GM11168 (cell line): ENCODE results near the gene PIP5K1B.

Experiments used
- in situ Hi-C: fragments of 300-500 bp; cut with MboI; formaldehyde crosslinking; loops from one replicate; pipeline ENCODE4 v1.12.0; 2022; ENCODE audit warnings: low sequenced_read_pairs; ENCODE audit not compliant: unreplicated experiment

PIP5K1B gene

DNA sequence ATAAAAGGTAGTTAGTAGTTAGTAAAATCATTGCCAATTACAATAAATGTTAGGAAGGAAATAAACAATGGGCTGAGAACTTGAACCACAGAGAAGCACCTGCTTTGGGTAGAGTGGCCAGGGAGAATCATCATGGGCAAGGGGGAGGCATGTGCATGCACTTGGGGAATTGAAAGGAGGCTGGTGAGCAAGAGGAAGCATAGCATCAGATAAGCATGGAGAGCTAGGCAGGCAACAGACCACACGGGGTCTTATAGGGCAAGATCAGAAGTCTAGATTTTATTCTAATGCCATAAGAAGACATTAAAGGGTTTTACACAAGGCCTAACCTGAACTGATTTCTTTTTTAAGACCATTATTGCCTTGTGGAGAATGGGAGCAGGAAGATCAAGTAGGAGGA, 93.4 kb downstream of the PIP5K1B start:
- in situ Hi-C loops: no loop called here

DNA sequence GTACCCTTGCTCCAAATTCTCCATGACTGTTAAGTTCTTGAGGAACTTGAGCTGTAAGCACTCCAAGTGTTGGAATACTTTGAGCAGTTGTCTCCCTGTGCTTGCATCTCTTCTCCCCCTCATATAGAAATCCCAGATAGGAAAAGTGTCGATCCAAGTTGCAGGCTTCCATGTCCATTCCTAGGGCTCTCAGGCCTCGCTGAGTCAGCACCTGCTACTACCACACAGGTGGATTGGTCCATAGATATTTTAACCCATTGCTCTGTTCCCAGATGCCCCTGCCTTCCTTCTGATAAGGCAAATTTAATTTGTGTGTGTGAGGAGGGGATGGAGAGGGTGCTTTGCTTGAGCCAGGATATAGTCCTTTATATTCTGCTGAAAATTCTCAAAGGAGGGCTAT, 95.8 kb downstream of the PIP5K1B start:
- in situ Hi-C loops: no loop called here

DNA sequence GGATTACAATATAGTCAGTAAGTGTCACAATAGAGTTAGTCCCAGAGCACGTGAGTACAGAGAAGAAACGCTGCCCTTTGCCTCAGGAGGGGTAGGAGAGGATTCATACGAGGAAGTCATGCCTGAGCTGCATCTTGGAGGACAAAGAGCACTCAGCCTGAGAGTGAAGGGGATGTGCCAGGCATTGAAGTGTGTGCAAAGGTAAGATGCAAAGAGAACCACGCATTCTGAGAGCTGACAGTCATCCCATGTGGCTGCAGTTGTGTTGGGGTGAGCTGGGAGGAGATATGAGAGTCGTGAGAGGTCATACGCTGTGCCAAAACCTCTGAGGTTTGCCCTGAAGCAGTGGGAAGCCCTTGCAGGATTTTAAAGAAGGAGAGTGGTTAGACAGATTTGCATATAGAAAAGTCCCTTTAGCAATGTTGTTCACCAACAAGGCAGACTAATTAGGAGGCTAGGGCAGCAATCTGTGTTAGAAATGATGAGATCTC, 97.5 kb downstream of the PIP5K1B start:
- in situ Hi-C loops: no loop called here

DNA sequence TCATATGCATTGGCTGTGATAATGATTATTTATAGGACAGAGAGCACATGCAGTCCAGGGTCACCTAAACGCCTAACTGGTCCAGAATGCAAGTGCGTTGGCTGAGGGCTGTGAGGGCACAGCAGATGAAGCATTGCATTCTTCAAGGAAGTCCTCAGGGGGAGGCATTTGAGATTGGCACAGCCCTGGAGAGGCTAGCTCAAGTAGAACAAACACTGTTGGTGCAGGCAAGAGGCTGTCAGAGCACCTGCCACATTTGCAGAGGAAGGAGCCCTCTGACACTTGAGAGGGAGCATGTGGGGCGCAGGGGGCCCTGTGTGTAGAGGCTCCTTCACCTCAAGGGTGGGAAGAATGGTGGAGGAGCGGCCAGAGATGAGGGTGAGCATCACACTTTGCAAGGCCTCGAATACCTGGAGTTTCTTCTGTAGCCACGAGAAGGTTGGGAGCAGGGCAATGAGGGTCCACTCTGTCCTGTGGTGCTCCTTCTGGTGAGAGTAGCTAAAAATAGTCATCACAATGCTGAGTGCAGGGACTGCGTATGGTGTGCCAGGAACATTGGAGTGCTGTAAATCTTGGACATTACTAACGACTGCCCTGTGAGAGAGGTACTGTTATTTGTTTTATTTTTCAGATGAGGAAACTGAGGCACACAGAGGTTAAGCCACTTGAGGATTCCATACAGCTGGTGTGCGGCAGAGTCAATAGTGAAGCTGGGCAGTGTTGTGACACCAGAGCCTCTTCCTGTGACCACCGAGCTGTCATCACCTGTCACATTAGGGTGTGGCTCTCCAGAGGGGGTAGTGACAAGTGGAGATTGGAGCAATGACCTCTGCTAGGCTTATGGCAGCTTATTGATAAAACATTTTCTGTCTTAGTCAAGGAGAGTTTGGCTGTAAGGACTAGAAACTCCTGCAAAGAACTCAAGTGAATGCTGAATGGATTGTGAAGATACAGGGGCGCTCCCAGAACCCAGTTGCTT, 100.2 kb downstream of the PIP5K1B start:
- in situ Hi-C loops: no loop called here

DNA sequence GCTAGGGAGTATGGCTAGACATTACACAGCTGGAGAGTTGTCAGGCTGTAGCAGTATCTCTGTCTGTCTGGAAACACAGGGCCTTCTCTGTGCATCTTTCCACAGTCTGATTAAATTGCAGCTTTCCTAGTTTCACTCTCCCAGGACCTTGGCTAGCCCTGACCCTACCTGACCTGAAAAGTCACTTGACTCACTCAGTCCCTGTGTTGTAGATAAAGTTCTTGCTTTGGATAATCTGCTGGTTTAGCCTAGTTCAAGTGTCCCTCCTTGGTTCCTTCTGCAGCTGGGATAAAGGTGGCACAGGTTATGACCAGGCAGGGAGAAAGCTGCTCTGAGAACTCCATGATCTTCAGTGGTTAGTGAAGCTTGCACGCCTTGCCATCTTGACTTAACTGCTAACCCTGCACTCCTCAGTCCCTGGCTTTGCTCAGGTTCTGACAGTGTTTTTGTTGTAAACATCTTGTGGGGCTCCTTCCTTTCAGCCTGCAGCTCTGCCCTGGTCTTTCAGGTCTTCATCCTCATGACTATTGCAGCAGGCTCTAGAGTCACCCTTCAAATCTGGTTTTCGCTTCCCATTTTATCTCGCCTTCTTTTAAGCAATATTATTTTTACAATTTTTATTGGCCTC, 101.0 kb downstream of the PIP5K1B start:
- in situ Hi-C loops: no loop called here

DNA sequence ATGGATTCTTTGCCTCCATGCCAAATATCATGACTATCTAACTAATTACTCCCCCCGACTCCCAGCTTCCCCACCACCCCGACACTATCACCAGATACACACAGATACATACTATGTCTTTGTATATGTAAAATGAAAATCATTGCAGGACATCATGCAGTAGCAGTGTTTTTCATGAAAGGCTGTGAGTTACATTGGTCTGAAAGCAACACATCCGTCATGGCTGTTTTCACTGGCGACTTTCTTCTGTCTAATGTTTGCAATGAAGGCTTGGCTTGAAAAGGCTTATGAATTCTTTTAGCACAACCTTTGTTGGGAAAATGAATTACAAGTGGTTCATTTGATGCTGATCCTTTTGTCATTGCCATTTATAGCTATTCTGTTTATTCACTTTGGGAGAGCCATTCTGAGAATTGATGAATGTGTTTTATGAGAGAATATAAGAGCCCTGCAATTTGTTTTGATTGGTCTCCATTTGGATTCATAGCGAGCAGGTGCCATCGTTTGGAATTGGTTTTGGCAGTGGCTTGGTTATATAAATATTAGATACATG, 103.4 kb downstream of the PIP5K1B start:
- in situ Hi-C loops: no loop called here

DNA sequence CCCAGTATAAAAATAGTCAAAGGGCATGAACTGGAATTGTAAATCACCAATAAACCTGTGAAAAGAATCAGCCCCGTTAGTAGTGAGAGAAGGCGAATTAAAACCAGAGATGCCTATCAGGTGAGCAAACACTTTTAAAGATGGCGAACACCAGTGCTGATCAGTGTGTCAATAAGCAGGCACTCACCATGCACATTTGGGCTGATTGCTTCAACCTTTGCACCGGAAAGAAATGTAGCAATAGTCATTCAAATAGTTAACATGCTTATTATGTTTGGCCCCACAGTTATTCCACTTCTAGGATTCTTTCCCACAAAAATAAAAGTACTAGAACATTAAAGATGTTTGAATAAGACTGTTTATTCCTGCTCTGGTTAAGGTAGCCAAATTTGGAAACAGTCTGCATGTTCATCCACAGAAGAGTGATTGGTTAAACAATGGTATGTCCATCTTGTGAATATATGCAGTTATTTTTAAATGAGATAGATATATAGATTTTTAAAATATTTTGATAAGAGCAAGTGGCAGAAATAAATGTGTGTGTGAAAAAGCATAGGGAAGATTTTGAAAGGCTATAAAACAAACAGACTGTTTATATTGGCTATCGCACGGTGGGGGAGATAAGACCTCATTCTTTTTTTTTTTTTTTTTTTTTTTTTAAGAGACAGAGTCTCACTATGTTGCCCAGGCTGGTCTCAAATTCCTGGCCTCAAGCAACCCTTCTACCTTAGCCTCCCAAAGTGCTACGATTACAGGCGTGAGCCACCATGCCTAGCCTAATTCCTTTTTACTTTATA, 112.2 kb downstream of the PIP5K1B start:
- in situ Hi-C loops: no loop called here

DNA sequence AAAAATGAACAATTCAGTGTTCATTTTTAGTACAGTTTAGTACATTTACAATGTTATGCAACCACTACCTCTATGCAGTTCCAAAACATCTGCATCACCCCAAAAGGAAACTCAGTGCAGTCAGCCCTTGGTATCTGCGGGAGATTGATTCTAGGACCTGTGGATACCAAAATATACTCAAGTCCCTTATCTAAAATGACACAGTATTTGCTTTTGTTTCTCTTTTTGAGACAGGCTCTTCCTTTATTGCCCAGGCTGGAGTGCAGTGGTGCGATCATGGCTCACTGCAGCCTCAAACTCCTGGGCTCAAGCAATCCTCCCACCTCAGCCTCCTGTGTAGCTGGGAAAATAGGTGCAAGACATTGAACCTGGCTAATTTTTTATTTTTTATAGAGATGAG, 114.0 kb downstream of the PIP5K1B start:
- in situ Hi-C loops: no loop called here

DNA sequence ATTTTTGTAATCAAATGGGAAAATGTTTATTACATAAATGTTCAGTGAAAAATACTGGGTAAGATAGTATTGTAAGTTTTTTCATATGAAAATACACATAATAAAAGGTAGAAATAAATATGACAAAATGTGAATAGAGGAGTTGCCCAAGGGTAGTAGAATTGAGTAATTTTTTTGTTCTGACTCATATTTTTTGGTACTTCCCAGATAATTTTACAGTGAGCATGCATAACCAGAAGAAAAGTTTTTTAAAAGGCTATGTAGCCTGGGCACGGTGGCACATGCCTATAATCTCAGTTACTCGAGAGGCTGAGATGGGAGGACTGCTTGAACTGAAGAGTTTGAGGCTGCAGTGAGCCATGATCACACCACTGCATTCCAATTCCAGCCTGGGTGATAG, 116.9 kb downstream of the PIP5K1B start:
- in situ Hi-C loops: no loop called here

DNA sequence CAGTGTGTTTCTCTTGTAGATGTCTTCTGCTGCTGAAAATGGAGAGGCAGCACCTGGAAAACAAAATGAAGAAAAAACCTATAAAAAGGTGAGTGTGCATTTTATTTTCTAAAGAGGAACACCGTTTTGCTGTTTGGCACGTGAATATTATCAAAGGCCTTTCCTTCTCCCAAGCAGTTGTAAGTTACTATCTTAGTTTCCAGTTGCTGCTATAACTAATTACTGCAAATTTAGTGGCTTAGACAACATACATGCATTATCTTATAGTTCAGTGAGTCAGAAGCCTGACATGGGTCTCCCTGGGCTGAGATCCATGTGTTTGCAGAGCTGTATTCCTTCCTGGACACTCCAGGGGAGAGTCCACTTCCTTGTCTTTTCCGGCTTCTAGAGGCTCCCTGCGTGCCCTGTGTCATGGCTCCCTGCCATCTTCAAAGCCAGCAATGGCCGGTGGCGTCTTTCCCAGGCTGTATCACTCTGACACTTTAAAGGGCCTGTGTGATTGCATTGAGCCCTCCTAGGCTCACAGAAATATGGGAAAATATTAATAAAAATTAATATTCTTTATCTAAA, 117.6 kb downstream of the PIP5K1B start:
- in situ Hi-C loops: no loop called here

DNA sequence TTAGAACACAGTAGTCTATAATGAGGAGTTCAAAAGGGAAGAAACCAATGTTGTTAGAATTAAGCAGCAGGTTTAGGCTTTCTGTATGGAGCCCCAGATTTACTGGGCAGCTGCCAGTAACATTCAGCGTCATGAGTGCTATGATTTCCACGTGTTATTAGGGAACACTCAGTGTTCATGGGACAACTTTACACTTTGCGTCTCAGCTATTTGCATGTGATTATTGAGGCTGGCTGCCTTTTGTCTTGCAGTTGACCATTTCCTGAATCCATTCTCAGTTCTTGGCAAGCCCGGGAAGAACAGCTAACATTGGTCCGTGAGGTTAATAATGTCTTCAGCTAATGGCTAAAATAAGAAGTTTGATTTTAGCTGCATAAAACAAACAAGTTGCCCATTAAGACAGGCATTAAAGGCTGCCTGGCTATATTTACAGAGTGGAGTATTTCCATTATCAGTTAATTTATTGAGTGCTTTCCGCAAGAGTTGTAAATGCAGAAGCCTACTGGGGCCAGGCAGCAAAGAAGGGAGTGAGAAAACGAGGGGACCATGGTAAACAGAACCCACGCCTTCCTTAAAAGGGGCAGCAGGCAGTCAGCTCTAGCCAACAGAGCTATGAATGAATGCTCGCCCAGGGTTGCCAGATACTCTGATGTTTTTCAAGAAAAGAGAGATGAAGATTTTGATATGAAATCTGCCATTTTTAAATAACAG, 120.9 kb downstream of the PIP5K1B start:
- in situ Hi-C loops: no loop called here

DNA sequence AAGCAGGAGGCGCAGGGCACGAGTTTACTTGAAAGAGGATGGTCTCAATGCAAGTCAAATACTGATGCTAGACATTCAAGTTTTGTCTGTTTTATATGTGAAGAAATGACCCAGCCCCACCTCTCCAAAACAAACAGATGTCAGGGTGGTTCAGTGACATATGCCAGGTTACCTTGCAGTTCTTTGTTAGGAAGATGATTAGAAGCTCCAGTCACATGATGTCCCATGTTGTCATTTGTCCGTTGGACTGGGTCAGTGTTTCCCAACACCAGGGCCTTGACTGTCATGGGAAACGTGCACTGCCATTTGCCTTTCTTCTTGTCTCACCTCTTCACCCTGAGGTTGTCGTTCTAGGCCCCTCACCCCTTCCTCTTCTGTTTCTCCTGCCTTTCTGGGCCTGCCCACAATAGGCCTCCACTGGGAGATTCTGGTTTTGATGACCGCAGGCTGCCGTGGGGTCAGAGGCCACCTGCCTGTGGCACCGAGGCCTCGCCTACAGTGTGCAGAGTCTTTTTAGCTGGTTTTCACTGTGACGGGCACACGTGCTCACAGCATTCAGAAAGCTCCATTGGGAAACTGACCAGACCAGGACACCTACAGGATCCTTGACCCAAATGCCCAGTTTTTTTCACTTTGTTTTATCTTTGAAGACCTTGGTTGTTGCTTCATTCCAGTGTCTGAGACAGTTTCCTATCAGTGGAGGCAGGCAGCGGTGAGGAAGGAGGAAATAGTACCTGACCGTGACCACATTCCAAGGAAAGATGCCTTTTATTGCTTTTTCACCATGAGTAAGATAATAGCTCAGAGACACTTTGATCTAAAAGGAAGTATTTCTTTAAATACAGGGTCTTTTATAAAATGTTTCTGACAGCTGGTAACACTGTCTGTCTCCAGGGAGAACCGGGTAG, 123.1 kb downstream of the PIP5K1B start:
- in situ Hi-C loops: no loop called here

DNA sequence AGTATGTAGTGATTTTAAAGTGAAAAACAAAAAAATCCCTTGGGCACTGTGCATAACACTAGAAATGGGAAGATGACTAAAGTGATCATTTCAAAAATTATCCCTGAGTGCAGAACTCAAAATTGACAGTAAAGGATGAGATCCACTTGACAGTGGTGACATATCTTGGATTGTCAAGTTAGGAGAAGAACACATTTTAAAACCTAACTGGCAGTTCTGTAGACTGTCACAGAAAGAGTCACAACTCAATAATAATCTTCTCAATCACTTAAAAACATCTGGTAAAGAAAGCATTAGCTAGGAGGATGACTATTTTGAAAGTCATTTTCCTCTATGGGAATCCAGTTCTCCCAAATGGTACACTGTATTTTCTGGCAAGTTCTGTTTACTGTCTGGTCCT, 127.1 kb downstream of the PIP5K1B start:
- in situ Hi-C loops: no loop called here

DNA sequence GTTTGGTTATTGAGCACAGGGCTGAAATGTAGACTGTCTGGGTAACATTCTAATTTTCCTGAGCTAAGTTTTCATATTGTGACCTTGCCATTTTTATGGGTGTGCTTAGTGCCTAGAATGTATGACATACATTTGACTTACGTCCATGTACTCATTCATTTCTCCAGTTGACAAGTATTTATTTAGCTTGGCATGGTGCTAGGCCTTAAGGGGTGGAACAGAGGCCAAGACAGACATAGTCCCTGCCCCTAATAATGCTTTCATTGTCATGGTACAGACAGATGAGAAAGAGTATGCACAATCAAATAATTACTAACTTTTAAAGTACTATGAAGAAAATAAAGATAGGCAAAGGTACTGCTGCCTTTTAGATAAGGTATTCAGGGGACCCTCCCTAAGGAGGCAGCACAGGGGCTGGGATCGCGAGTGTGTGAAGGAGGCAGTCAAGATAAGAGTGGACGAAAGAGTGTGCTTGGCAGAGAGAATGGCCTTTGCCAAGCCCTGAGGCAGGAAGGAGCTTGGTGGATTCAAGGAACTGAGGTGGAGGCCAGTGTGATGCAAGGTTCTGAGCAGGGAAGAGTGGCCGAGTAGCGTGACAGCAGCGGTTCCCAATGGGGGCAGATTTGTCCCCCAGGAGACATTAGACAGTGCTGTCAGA, 128.0 kb downstream of the PIP5K1B start:
- in situ Hi-C loops: no loop called here

DNA sequence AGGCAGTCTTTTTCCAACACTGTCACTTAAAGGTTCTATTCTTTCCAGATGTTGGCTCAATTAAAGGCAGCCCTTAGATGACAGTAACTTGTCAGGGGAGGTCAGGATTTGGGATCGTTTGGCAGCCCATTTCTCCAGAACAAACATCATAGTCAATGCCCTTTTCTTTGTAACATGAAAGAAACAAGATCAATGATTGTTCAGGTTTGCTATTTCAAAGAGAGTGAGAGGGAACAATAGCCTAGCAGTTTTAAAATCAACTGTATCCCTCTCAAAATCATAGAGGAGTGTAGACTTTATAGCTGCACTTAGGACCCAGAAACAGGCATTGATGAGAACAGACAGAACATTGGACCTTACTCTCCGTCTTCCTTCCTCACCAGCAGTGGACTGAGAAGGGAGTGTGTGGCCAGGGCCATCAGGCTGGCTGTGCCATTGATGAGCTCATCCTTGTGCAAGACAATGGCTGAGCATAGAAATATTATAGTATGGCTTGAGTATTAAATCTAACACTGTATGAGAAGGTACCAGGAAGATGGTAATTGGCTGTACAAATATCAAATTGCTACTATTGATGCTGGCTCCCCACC, 130.0 kb downstream of the PIP5K1B start:
- in situ Hi-C loops: no loop called here

DNA sequence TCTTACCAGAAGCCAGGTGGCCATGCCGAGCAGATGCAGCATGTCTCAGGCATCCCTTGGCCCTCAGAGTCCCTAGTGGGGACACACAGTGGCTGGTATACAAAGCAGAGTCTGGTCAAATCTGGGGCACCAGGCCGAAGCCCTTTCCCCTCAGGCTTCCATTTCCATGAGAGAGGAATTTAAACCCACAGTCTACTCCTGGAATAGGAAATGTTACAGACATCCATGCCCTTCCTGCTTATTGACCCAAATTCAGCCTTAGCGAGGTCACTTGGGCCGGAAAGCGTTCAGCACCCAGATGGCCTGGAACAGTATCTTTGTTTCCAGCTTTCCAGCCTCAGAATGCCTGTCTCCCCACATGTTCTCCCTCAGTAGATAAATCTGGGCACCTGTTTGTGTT, 131.7 kb downstream of the PIP5K1B start:
- in situ Hi-C loops: no loop called here

DNA sequence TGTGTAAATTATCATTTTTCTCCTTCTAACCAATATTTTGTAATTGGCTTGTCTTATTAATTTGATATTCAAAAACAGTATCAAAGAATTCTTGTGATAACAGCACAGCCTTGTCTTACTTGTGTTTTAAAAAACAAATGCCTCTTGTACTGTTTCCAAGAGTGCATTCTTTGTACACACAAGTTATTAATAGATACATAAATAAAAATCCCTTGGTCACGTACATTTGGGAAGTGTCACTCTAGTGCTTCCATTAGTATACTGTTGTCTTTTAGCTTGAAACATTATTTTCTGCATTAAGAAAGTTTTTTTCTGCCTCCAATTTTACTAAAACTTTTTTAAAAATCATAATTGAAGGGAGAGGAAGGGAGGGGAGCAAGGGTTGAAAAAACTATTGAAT, 133.2 kb downstream of the PIP5K1B start:
- in situ Hi-C loops: no loop called here
